Measurements from ENCODE around the gene PRKCQ. TPM values are rescaled to one million over a fixed set of nuclear protein-coding genes. Genes with fewer than 3 reads are reported as not detected.

The PRKCQ gene
- total and polyA plus RNA-seq, 2 of the 8 experiments (the other 6 are each of a cell fraction or from before 2014, with no cell fraction given) = 9.1 to 22.6 TPM

DNA sequence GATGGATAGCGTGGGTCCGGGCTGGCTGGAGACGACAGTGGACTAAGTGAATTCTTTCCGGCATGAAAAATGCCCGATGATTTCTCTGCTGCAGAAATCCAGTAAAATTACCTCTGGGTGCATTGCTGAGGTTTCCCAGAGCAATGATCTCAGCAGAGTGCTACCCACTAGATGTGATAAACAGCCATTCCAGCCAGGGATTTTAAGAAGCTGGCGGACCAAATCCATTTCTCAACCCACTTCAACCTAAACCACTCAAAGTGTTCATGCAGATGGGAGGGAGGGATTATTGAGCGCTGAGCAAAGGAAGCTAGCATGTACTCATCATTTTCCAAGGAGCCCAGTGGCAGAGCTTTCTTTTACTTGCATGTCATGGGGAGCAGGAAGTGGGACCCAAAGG lies 116.7 kb downstream of the PRKCQ start:
- TF ChIP-seq NRF1 (IDR thresholded peaks at IDR 0.05; ENCODE audit: low read depth, low read length) = no peak
- TF ChIP-seq, protein P1, sequence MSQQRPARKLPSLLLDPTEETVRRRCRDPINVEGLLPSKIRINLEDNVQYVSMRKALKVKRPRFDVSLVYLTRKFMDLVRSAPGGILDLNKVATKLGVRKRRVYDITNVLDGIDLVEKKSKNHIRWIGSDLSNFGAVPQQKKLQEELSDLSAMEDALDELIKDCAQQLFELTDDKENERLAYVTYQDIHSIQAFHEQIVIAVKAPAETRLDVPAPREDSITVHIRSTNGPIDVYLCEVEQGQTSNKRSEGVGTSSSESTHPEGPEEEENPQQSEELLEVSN (IDR thresholded peaks at IDR 0.05) = no peak
- TF ChIP-seq TAF1 (IDR thresholded peaks at IDR 0.05; ENCODE audit: low read depth, low read length) = no peak
- TF ChIP-seq KDM1A (IDR thresholded peaks at IDR 0.05; ENCODE audit: borderline replicate concordance, low read length) = no peak
- TF ChIP-seq ZNF274 (IDR thresholded peaks at IDR 0.05; ENCODE audit: borderline replicate concordance, extremely low read depth, low read length) = no peak
- no peak for TF ChIP-seq CTBP2 (IDR thresholded peaks at IDR 0.05; ENCODE audit: borderline replicate concordance, insufficient read depth, insufficient read length, low read length)
- H2BK12ac ChIP-seq (ENCODE audit: low read depth, low read length) = no peak overlapping the region
- H3K4me1 ChIP-seq (replicated peaks in 1 of 4; ENCODE audit: control insufficient read depth in 3 of 4, insufficient read depth in 4 of 4, low read length in 3 of 4) = peaks cover 0 to 2% (median 0%) of the 10 kb centered on the region in 4 experiments; a peak in 1 of 7 replicates
- no peak overlapping the region for H3K56ac ChIP-seq (replicated peaks; ENCODE audit: insufficient read length, low read depth, low read length)
- H3K23me2 ChIP-seq (ENCODE audit: low read depth, low read length) = peaks cover 6% of the 10 kb centered on the region
- no peak overlapping the region for H2AK5ac ChIP-seq (ENCODE audit: low read depth, low read length)
- H3K9ac ChIP-seq (replicated peaks in 1 of 4; ENCODE audit: extremely low read depth in 1 of 4, low read depth in 3 of 4, low read length in 3 of 4) = no peak overlapping the region
- CTCF ChIA-PET (ENCODE audit: partially characterized antibody) = interaction anchor here (0.9 to 5.9 kb wide), 2 partner anchors 17 to 197 kb away, joined by 3 to 30 read pairs; no protein-coding TSS in a partner anchor
- no peak overlapping the region for H2AFZ ChIP-seq (ENCODE audit: low read length)
- no peak overlapping the region for H2BK5ac ChIP-seq (ENCODE audit: low read depth, low read length)
- H4K91ac ChIP-seq (replicated peaks; ENCODE audit: insufficient read length, low read length) = no peak overlapping the region
- peaks cover 0 to 16% (median 4%) of the 10 kb centered on the region in 4 experiments; a peak in 5 of 8 replicates for H3K36me3 ChIP-seq (ENCODE audit: control insufficient read depth in 2 of 4, insufficient read depth in 4 of 4, low read length in 3 of 4)
- H3K23ac ChIP-seq (ENCODE audit: insufficient read length) = no peak overlapping the region
- no peak overlapping the region for H4K8ac ChIP-seq (ENCODE audit: extremely low read depth, insufficient read depth, low read length)
- no peak overlapping the region for H3K4me2 ChIP-seq (ENCODE audit: insufficient read depth in 1 of 2, low read depth in 2 of 2, low read length in 2 of 2)
- DNase-seq (ENCODE audit: low read depth in 1 of 2, low spot score in 2 of 2) = no peak
- H3K4ac ChIP-seq (replicated peaks; ENCODE audit: insufficient read length, low read depth, low read length) = no peak overlapping the region
- H3K27ac ChIP-seq (ENCODE audit: low read depth, low read length) = no peak overlapping the region
- H4K5ac ChIP-seq (ENCODE audit: insufficient read length, low read depth, low read length) = no peak overlapping the region
- no peak overlapping the region for H2BK20ac ChIP-seq (ENCODE audit: low read length)
- POLR2A ChIA-PET (ENCODE audit: partially characterized antibody) = no interaction called here
- H4K20me1 ChIP-seq (replicated peaks in 1 of 2; ENCODE audit: control insufficient read depth in 1 of 2, insufficient read depth in 2 of 2, low read length in 2 of 2) = peaks cover 0 to 4% of the 10 kb centered on the region in 2 experiments
- H2BK15ac ChIP-seq (ENCODE audit: low read length) = no peak overlapping the region
- no peaks in the 10 kb centered on the region for H3K27me3 ChIP-seq (replicated peaks in 1 of 4; ENCODE audit: control insufficient read depth in 3 of 4, extremely low read depth in 1 of 4, insufficient read depth in 3 of 4, low read length in 3 of 4)
- no peak for FAIRE-seq
- H2BK120ac ChIP-seq (replicated peaks; ENCODE audit: low read depth, low read length) = no peak overlapping the region
- no peaks in the 10 kb centered on the region for H3K9me3 ChIP-seq (ENCODE audit: insufficient read depth in 2 of 2, low read depth in 1 of 2, low read length in 1 of 2)
- H3K79me1 ChIP-seq (ENCODE audit: low read depth, low read length) = no peaks in the 10 kb centered on the region
- H3K4me3 ChIP-seq (ENCODE audit: extremely low read depth in 1 of 4, insufficient read depth in 2 of 4, low read depth in 3 of 4, low read length in 4 of 4) = no peak overlapping the region
- 87% methylated on average over 7 of the region's 7 CpGs; no CpG with 5 or more reads in 1 of the 2 experiments for WGBS, 2 experiments (ENCODE audit: extremely low coverage in 1 of 2, insufficient coverage in 1 of 2, insufficient read length in 1 of 2, insufficient replicate concordance in 2 of 2, low coverage in 1 of 2, low lambda C conversion rate in 2 of 2, missing lambda C conversion rate in 1 of 2)
- H3K79me2 ChIP-seq (ENCODE audit: control insufficient read depth in 1 of 2, insufficient read depth in 2 of 2, low read length in 2 of 2) = no peaks in the 10 kb centered on the region
- no peak overlapping the region for H3K14ac ChIP-seq (ENCODE audit: insufficient read length)
- H3K18ac ChIP-seq (ENCODE audit: extremely low read depth, low read length) = no peak overlapping the region
